Amniotic stem cell (primary cell): ENCODE measurements around the gene RNASE7.
A peak's percentile ranks its signal among the peaks of the same experiment; 100 is the strongest.
"Not testable (repeated sequence)": the region's sequence is repeated elsewhere in the genome, so short reads cannot be mapped to it uniquely, and the experiment has no call there.

Experiments used
- DNase-seq: peaks from one replicate; lab custom pipeline; 2025; lab: John Stamatoyannopoulos, UW

RNASE7 gene

DNA sequence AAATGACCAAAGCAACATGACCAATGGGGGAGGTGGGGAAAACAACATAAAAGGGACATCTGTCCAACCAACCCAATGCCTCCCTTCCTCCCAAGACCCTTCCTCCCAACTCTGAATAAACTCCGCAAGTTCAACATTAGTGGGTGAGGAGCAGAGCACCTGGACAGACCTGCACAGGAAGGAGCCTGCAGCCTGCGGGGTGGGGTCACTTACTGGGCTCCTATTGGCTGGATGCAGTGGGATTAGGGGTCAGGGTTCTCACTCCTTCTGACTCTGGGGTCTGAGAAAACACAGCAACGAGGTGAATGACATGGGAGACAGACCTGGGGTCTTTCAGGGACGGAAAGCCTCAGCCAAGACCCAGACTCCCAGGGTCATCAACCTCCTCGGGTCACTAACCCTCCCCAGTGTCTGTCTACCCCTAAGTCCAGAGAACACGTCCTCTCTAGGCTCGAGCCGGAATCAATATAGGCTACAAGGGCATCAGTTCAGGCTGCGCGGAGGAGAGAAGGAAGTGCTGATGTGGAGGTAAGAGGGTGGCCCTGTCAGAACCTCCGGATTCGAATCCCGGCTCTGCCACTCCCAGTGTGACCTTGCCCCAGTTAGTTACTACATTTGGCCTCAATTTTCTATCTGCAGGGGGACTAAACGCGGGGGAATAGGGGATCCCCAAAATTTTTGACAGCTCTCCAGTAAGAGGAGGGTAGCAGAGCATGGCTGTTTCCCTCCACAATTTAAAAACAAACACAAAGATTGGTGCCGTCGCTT is 18.2 kb upstream of the RNASE7 start:
- no peak for DNase-seq

DNA sequence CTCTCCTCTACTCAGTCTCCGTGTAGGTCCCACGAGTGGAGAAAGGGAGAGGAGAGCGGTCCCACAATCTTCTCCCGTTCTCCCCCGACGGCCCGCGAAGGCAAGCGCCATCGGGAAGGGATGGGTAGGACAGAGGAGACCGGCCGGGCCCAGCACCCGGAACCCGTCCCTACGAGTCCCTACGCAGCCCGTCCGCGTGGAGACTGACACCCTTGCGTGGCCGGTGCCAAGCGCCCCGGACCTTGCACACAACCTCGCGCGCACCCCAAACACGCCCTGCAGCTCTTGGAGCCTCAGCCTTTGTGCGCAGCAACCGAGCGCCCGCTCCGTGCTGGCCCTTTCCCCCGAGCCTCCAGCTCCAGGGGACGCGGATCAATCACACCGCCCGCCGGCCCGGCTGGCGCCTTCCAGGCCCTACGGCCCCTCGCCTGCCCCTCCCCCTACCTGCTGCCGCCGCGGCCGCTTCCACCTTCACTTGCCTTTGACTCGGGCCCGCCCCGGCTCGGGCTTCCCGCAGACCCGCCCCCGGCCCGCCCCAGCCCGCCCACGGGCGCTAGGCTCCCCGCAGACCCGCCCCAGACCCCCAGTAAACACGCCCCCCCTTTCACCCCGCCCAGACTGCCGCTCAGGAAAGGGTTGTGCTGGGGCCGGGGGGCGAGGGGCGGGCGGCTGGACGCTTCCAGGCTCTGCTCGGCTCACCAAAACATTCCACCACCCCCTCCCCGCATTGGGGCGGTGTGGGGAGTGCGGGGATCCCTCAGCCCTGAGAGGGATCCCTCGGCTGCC is 17.4 kb upstream of the RNASE7 start, which contains the start of gene NDRG2:
Gene NDRG2 (minus strand): TSS at position 477 of the 786 bp plus-strand sequence. CDS start 1,746 bp downstream, outside the sequence.
- no peak for DNase-seq

DNA sequence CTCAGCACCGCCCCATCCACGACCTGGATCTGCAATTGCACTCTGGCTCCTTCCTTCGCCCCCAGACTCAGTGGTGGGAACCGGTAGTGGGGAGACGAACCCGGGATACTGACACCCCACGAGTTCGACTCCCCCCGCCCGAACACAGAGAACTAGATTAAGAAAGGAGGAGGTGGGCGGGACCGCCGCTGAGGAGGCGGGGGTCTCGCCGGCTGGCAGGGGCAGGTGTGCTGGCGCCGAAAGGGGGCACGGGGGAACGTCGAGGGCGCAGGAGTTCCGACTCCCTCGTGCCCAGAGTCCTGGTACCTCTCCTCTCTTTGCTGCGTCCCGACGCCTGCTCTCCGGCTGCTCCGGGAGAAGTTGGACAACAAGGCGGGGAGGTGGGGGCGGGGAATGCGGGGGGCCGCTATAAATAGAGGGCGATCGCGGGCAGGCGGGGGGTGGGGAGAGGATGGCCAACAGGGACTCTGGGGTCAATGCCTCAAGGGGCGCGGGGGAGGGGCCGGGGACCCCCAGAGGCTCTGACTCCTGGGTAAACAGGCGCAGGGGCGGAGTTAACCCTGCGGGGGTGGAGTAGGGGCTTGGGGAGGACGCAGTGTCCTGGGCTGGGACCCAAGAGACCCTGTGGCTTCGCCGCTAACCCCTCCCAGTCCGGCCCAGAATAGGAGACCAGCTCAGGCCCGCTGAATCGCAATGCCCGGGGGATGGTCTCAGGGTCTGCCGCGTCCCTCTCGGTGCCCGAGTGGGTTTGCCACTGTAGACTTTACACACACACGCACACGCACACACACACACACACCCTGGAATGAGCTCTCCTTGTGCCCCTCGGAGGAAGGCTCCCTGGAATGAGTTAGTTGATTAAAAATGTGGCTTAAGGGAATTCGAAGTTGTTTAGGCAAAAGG is 16.5 kb upstream of the RNASE7 start:
- DNase-seq: no peak

DNA sequence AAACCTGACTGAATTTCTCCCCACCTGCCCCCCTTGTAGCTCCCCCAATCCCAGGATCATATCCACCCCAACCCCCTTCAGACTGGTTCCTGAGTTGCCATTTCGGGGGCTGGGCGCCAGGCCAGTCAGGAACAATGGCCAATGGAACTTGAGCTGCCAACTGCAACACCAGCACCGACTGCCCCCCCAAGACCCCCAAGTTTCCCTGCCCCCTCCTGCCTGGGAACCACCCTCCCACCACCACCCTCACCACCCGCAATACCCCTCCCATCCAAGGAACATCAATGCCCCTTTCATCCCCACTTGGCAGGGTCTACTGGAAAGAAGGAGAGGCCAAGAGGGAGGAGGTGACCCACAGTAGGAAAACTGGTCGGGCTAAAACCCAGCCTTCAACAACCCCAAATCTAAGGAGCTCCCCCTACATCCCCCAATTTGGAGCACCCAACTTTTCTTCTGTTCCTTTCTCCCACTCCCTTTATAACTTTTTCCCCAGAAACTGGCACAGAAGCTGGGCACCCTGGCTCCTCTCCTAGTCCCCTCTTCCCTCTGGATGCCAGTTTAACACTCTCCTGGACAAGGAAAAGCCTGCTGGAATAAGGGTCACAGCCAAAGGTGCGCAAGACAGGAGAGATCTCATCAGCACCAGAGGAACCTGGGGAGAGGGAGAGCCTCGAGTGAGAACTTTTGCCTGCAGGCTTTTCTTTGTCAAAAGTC is 15.7 kb upstream of the RNASE7 start:
- DNase-seq: no peak

DNA sequence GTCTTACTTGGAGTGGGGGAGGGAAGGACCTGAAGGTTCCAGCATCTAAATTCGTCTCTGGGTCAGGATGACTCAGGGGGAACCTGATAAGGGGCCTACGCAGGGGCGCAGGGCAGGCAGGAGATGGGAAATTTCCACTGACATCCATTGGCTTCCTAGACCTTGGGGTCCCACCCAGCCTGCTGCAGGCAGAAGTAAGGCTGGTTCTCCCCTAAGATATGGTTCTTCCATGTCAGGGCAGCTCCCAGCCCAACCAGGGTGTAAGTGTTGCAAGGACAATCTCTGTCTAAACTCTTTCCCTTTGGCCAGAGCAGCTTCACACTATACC is 15.2 kb upstream of the RNASE7 start:
- DNase-seq: no peak

DNA sequence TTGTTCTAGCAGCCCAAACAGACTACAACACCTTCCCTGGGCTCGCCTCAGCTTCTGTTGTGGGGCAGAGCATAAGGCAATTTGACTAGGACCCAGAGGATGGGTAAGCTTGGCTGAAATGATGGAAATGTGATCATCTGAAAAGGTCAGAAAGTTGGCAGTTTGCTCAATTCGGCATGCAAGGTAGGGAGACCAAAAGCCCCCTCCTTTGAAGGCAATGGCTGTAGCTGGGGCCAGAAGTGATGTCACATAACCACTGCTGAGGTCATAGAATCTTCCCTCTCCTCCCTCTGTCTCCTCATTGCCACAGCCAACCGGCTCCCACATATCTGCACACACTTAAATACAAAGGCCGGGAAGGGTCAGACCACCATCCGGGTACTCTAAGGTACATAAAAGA is 12.2 kb upstream of the RNASE7 start, which contains the start of gene TPPP2:
Gene TPPP2 (plus strand): TSS at position 301 of the 400 bp plus-strand sequence. CDS start 365 bp downstream, outside the sequence.
- DNase-seq: no peak

DNA sequence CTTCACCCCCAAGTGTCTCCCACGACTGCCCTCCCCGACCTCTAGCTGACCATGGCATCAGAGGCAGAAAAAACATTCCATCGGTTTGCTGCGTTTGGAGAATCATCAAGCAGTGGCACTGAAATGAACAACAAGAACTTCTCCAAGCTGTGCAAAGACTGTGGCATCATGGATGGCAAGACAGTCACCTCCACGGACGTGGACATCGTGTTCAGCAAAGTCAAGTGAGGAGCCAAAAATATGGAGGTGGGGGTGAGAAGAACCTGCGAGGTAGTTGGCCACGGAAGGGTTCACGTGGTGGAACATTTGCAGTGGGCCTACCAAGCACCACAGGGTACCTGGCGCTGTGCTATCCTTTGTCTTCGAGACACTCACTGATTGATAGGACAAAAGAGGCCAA is 11.6 kb upstream of the RNASE7 start:
- DNase-seq: no peak

DNA sequence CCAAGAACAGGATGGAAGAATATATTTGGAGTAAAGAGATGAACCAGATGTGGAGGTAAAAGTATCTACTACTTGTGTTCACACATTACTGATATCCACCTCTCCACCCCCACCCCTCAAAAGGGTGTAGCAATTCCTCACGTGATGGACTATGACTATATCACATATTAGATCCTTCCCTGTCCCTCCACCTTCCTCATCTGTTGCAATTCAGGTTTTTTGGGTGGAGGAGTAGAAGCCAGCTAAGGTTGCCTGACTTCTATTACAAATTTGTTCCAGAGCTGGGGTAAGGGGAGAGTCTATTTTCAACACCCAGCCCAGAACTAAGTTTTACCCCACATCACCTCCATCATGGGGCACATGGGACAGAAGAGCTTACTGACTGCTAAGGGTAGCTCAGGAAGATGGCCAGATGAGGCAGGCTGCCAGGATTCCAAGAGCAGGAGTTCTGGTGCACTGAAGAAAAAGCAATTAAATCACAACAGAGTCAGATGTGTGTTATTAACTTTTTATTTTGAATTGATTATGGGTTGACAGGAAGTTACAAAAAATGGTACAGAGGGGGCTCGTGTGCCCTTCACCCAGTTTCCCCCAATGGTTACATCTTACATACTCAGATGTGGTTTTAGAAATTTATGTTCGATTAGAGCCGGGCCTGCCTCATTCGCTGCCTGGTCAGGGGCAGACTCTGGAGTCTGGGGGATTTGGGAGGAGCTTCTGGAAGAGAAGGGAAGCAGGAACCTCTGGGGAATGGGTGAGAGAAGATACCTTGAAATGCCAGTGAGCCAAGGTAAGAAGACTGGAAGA is 9.6 kb upstream of the RNASE7 start:
- no peak for DNase-seq

DNA sequence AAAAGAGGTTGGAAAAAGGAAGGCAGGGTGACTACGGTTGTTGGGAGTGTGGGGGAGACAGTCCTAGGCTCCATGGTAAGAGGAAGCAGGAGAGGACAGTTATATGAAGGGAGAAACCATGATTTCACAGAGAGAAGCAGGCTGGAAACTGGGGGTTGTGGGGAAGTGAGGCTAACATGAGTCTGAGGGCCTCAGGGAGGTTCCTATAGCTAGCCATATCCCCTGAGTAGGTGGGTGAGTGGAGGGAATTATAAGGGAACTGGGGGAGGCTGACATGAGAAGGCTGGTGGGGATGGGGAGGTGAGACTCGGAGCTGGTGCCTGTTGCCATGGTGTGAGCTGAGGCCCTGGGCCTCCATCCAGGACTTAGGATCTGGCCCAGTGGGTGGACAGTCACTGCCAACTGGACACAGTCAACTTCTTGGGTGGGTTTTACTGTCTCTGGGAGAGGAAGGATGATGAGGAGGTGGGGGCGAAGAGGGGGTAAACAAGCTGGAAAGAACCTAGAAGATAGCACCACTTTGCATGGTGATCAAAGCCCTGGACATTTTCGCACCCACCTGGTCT is 8.9 kb upstream of the RNASE7 start:
- DNase-seq: no peak

DNA sequence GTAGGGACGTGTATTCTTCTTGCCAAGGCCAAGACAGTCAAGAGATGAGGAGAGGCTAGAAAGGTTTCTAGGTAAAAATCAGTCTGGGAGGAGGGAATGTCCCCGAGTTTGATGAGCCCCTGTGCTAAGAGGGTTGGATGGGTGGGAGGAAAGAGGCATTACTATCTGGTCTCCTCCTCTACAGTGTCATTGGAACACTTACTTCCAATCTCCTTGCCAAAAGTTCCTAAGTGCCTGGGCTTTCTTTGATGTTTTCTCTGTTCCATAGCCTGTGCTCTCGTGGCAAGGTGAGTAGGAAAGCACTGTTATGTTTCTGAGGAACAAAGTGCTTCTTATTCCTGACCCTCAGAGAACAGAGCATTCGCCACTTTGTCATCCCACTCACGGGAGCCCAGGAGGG is 7.5 kb upstream of the RNASE7 start, which contains the start of gene RNASE13:
Gene RNASE13 (minus strand): TSS at position 101 of the 400 bp plus-strand sequence. CDS start 519 bp downstream, outside the sequence.
- DNase-seq: no peak

DNA sequence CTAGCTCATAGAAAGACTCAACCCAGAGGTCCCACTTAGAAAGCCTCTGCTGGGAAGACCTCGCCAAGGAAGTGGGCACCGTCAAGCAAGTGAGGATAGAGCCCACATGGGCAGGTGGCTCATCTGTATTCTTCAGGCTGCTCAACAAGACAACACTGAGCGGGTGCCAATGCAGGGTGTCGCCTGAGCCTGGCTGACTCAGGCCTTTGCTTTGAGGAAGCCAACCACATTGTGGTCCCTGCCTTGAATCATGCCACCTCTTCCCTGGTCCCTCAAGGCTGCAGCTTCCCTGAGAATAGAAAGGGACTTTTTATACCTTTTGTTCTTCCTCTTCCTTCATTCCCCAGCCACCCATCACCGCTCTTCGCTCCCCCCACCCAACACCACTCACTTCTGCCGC is 5.4 kb upstream of the RNASE7 start:
- no peak for DNase-seq

DNA sequence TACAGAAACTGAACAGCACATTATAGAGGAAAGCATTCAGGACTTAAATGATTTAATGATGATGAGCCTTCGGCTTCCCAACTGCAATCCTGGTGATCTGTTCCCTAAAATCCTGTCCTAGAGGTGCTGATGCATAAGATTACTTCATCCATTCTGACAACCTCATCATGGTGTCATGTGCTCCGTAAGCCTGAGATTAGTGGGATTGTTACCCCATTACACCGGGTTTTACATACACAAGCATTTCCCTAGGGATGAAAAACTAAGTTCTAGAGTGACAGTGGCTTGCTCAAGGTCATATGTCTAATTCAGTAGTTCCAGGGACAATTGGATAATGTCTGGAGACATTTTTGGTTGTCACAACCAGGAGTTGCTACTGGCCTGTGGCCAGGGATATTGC is 5.0 kb upstream of the RNASE7 start:
- DNase-seq: no peak

DNA sequence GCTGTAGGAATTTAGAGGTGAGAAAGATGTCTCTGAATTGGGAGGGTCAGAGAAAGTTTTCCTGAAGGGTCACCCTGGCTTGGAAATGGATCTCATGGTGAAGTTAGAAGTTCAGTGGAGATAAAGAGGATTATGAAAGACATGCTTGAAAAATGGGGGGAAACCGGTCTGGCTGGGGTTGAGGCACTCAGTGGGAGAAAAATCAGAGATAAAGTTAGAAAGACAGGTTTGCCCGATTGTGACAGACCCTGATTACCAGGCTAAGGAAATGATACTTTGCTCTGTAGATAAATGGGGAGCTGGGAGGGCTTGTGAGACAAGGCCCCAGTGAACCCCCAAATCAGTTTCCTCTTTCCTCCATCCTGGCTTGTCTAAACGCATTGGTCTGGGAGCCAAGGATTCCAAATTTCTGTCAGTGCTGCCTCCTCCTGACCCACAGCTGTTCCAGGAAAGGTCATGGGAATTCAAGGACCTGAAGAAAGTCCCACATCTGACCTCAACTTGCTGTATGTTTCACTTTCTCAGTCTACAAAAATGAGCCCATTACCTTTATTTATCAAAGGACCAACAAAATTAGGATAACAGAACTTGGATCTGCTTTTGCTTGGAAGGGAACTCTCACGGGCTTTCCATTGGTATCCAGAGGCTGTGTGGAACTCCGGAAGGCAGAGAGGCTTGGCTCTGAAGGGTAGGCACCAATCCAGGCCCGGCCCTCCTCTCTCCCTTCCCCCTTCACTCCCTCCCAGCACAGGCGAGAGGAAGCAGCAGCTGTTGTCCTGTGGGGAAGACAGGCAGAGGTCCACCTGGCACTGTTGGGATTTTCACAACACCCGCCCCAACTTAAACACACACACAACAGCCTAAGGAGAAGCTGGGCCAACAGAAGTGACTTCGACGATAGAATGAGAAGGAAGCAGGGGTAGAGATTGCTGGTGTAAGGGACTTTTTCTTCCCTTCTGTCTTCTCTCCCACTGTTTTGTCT is 3.4 kb upstream of the RNASE7 start:
- no peak for DNase-seq

DNA sequence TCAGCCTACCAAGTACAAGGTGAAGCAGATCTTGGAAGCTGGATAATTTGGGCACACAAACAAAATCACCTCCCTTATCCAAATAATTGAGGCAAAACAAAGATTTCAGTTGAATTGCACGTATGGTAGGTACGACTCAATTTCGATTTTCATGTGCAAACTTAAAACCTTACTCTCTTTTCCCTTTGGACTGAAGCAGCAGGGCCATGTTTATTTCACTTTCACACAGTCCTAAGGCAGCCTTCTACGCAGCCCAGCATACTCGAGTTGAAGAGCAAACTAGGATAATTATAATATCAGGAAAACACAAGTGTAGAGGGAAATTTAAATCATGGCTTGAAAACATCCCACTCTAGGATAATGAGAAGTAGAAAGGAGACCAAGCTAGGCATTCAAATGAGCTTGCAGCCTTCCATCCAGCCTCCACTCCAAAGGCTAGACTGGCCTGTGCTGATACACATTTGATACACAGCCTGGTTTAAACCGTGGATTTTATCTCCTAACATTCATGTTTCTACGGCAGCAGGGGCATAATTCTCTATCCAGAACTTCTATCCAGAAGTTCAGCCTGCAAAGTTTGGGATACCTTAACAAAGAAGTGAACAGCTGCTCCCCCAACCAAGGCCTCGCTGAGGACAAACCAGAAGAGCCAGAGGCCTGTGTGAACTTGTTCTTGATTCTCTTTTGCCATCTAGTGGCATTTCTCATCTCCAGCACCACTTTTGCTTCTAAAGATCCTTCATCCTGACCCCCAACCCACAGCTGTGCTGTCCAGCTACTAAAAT is 2.4 kb upstream of the RNASE7 start:
- peak; percentile 40 for DNase-seq

DNA sequence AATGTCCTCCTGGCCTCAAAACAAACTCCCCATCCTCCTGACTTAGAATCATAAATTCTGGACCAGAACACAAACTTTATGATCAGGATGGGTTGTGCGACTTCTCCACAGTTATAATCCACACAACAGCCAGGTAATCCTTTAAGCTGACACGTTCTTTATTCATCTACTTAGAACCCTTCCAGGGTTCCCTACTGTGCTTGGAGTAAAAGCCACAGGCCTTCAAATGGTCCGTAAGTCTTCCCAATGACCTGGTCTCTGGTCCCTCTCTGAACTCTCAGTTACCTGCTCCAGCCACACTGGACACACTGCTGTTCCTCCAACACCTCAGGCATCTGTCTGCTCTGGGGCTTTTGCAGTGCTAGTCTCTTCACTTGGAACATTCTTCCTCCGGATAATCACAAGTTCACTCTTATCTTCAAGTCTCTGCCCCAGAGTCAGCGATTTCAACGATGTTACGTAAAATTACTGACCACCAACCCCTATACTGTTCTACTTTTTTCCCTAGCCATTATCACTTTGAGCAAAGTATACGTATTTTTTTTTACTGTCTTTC is 1.7 kb upstream of the RNASE7 start:
- DNase-seq: no peak

DNA sequence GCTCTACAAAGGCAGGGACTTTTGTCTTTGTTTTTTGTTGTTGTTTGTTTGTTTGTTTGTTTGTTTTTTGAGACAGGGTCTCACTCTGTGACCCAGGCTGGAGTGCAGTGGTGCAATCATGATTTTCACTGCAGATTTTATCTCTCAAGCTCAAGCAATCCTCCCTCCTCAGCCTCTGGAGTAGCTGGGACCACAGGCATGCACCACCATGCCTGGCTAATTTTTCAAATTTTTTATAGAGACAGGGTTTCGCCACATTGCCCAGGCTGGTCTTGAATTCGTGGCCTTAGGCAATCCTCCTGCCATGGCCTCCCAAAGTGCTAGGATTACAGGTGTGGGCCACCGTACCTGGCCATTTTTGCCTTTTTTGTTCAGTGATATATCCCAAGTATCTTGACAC is 1.2 kb upstream of the RNASE7 start:
- DNase-seq: not testable (repeated sequence)

DNA sequence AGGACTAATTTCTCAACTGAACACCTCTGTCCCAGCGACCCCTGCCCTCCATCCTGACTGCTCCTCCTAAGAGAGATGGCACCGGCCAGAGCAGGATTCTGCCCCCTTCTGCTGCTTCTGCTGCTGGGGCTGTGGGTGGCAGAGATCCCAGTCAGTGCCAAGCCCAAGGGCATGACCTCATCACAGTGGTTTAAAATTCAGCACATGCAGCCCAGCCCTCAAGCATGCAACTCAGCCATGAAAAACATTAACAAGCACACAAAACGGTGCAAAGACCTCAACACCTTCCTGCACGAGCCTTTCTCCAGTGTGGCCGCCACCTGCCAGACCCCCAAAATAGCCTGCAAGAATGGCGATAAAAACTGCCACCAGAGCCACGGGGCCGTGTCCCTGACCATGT is 756 bp downstream of the RNASE7 start:
- DNase-seq: no peak

DNA sequence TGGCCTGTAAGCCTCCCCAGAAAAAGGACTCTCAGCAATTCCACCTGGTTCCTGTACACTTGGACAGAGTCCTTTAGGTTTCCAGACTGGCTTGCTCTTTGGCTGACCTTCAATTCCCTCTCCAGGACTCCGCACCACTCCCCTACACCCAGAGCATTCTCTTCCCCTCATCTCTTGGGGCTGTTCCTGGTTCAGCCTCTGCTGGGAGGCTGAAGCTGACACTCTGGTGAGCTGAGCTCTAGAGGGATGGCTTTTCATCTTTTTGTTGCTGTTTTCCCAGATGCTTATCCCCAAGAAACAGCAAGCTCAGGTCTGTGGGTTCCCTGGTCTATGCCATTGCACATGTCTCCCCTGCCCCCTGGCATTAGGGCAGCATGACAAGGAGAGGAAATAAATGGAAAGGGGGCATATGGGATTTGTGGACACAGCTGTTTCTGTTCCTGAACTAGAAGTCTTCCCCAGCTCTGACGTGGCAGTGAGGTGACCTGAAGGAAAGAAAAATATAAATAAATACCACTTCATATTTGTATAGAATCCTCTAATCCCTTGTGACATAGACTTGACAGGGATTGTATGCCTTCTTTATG is 1.3 kb downstream of the RNASE7 start:
- no peak for DNase-seq
